GM19372 (cell line): ENCODE measurements around the gene STARD10.
"Not testable (repeated sequence)": the region's sequence is repeated elsewhere in the genome, so short reads cannot be mapped to it uniquely, and the experiment has no call there.

Source experiments
- ATAC-seq: cut with Tn5 transposase; IDR thresholded peaks from one replicate; pipeline ENCODE4 v1.9.1; 2021; ENCODE audit warnings: mild to moderate bottlenecking, low read depth, moderate library complexity; ENCODE audit not compliant: unreplicated experiment

STARD10 gene, protein sequence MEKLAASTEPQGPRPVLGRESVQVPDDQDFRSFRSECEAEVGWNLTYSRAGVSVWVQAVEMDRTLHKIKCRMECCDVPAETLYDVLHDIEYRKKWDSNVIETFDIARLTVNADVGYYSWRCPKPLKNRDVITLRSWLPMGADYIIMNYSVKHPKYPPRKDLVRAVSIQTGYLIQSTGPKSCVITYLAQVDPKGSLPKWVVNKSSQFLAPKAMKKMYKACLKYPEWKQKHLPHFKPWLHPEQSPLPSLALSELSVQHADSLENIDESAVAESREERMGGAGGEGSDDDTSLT

GRCh38 chr11:72793425-72794367, at the start of gene STARD10:
TSS of gene STARD10 (minus strand) at chr11:72794047. CDS start at chr11:72781181, 12,866 bp downstream.
- peak; percentile 91 for ATAC-seq

DNA sequence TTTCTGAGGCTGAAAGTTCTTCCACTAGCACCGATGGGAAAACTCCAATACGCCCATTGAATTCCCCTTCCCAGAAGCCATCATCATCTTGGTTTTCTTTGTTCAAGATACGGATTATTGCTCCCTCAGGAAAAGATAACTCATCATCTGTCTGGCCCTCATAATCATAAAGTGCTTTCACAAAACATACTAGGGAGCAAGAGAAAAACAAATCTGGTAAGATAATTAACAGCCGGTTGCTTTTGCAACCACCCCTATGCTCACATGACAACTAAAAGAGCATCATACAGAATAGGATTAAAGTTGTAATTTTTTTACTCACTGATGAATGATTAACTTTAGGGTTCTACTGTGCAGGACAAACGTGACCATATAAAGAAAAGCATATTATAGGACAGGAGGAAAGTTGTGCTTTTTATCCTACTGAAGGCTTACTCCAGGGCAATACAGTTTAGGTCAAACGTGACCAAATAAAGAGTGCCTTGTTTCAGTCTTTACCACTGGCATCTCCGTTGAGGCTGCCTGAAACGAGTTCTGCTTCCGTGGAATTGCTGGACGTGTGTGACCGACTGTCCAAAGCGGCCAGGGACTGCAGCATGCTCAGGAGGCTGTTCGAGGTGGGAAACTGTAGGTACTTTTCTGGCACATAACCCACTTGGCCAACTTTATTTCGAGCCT, 48.9 kb upstream of the STARD10 start:
- no peak for ATAC-seq

DNA sequence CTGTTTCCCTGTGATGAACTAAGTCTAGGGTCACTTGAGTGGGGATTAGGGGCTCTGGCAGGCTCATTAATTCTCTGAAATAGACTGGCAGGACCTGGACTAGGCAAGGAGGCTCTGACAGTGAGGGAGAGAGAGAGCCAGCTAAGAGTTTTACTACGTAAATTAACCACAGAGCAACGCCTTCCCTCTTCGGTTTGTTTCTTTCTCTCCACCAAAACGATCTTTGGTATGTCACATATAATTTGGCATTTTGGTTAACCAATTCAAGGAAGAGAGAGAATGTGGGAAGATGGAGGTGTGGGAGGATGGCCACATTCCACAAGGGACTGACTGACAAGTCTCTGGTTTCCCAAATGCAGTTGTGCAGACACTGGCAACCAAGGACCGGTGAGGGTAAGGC, 48.3 kb upstream of the STARD10 start:
- ATAC-seq = no peak

GRCh38 chr11:72841397-72841796, 47.5 kb upstream of the STARD10 start:
- ATAC-seq = no peak

DNA sequence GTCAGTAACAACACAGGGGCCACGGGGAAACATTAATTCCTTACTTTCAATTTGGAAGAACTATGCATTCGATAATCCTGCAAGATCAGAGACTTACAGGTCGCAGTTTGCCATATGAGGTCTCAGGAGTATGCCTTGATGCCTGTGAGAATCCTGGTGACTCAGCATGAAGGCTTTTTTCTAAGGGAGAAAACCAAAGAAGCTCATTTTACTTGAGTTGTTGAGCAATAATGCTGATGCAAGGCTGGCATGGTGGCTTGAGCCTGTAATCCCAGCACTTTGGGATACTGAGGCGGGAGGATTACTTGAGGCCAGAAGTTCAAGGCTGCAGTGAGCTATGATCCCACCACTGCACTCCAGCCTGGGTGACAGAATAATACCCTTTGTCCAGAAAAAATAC, 46.9 kb upstream of the STARD10 start:
- no peak for ATAC-seq

DNA sequence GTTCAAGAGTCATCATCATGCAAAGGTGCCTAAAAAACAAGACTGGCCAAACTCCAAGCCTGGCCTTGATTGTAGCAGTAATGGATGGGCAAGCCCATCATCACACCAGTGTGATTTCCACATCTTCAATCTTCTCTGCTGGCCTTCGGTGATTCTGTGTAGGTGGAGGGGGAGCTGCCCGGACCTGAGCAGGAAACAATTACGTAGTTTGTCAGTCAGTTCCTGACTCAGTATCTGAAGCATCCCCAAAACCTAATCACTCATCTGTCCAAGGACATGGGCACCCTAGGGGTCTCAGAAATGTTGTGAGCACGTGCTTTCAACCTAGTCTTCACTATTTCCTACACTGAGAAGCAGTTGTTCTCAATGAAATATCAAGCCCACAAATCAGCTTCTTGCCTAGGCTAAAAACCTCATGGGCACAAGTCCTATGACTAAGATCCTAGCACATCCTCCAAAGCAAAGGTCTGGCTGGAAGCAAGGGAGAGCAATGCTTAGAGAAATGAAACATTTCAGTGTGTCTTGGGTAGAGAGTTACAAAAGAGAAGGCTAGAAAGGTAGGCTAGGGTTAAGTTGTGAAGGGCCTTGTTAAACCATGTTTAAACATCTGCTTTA, 45.0 kb upstream of the STARD10 start:
- no peak for ATAC-seq

- ATAC-seq = no peak
Measured at GRCh38 chr11:72836111-72836510, 42.3 kb upstream of the STARD10 start.

- no peak for ATAC-seq
Measured at GRCh38 chr11:72834905-72835304, 41.1 kb upstream of the STARD10 start.

DNA sequence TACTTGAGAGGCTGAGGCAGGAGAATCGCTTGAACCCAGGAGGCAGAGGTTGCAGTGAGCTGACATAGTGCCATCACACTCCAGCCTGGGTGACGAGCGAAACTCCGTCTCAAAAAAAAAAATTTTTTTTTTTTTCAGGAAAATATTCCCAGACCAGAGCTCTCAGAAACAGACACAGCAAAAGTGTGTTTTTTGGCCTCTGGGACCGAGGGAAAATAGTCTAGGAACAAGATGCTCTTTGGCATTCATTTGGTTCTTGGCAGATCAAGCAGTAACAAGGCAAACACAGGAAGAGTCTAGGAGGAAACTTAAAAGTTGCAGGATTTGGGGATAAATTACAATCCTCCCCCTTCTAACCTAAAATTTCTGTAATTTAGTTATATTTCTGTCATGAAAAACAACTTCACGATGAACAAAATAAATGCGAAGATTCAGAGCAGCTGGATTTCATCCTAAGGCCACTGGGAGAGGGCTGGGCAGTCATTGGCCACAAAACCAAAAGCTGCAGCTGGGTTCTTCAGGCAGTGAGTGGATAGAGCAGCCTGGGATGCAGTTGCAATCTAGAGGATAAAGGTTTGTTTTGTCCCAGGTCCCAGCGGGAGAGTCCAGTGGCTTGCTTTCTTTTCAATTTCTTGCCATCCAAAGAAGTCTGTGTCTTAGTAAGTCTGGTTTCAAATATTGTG, 40.1 kb upstream of the STARD10 start:
- ATAC-seq = no peak

DNA sequence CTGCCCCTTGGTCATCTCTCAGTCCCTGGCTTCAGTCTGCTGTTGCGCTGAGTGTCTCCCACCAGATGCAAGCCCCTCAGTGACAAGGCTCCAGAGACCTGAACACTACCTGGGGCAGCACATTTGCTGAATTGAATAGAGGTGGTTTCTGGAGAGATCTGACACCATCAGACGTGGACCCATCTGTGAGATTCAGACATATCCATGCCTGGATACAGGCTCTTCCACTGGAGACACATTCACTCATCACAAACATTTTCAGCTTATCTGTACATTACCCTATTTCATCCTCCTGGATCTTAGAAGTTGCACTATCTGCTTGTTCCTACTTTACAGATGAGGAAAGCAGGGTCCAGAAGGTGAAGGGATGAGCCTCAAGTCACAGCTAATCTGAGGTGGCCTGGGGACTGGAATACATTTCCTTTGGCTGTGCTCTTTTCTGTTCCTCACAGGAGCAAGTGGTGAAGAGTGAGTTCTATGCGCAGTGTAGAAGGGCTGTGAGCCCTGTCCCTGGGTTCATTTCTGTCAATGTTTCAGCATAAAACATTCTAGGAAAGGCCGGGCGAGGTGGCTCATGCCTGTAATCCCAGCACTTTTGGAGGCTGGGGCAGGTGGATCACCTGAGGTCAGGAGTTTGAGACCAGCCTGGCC, 39.4 kb upstream of the STARD10 start:
- no peak for ATAC-seq

DNA sequence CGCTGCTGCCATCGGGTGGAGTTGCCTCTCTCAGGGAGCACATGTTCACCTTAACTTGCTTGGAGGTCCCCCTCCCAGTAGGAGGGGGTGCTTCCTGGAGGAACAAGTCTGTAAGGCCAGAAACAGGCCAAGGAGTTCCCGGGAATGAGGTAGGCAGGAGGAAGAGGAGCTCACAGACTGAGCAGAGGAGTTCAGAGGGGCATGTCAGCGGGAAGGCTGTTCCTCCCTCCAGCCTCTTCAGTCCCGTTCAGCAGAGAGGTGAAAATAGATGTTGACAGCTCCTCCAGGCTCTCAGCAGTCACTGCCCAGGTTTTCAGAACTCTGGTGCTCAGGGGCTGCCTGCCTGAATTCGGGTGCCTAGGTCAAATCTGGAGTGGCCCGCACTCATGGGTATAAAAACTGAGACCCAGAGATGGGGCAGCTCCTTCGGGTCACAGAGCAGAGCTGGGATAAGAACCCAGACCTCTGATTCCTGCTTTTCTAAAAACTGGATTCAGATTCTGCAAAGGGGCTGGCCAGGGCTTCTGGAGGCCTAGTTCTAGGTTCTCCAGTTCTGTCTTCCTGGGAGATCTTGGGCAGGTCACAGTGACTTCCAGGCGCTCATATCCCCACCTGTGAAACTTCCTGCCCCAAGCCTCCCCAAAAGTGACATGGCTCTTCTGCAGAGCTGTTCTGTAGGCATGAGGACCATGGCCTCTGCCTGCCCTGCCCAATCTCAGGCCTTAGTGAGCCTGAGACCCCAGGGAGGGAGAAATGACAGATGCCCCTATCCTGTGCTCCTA, 38.6 kb upstream of the STARD10 start:
- no peak for ATAC-seq

GRCh38 chr11:72831521-72832300, 37.9 kb upstream of the STARD10 start:
- no peak for ATAC-seq

DNA sequence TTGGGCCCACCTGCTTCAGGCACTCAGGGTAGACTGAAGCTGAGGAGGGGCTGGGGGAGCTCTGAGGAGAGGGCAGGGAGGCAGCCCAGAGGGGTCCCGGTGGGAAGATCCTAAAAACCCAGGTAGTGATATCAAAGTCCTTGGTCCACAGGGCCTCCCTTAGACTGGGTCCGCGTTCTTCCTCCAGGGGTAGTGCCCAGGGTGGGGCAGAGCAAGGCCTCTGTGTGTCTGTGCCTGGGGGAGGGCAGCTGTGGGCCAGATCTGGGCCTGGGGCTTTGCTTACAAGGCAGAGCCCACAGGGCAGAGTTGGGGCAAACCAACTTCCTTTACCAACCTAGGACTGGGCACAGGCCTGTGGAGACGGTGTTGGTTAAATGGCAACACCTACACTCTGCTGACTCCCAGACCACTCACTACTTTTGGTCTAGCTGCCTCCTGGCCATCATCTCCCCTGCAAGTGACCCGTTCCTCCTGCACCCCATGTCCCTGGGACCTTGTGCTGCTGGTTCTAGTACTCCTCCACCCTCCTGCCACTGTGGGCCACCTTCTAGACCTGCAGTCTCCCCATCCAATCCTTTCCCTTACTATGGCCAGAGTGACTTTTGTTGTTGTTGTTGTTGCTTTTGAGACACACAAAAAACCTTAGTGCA, 36.2 kb upstream of the STARD10 start:
- no peak for ATAC-seq

DNA sequence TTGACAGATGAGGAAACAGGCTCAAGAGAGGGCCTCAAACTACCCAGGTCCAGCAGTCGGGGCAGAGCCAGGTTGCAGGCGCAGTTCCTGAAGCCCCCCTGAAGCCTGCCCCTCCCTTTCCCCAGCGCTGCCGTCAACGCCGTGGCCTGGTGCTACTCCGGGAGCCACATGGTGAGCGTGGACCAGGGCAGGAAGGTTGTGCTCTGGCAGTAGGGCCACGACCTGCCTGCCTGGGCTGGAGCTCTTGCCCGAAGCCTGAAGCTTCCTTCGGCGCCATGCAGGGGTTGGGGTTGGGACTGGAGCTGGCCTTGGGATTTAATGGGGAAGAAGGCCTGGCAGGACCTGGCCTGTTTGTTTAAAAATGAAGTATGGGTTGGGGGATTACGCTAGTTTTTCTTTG, 35.3 kb upstream of the STARD10 start:
- ATAC-seq = no peak

DNA sequence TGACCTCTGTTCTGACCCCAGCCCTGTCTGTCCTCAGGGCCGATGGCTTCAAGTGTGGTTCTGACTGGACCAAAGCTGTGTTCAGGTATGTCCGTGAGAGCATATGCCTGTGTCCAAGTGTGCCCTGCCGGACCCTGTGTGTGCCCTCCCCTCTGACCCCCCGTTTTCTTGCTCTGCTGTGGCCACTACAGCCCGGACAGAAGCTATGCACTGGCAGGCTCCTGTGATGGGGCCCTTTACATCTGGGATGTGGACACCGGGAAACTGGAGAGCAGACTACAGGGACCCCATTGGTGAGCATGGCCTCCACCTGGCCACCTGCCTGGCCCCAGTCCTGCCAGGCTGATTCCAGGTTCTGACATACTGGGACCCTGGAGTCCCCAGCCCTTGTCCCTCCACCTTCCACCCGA, 34.9 kb upstream of the STARD10 start:
- no peak for ATAC-seq

DNA sequence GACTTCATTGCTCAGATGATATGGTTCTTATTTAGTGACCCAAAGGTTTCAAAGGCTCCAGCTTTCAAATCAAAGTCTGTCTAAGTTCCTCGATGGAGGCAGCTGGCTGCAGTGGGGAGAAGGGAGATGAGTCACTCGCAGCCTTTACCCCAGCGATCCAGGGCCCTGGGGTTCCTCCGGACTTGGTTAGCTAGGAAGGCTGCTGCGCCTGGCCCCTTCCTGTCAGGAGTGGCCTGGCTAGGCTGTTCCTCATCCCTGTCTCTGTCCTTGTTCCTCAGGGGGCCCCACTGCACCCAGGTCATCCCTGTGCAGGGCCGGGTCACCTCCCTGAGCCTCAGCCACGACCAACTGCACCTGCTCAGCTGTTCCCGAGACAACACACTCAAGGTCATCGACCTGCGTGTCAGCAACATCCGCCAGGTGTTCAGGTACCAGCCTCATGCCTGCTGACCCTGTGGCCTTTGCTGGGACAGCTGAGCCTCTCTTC, 34.3 kb upstream of the STARD10 start:
- ATAC-seq = no peak

- ATAC-seq = not testable (repeated sequence)
Measured at GRCh38 chr11:72827656-72828055, 33.8 kb upstream of the STARD10 start.
